ENCODE data around the gene LONP1. TPM values are rescaled to one million over a fixed set of nuclear protein-coding genes. Genes with fewer than 3 reads are reported as not detected.

Gene LONP1
- total and polyA plus RNA-seq, 2 of the 8 experiments (the other 6 are each of a cell fraction or from before 2014, with no cell fraction given), result 98.1 to 117 TPM

DNA sequence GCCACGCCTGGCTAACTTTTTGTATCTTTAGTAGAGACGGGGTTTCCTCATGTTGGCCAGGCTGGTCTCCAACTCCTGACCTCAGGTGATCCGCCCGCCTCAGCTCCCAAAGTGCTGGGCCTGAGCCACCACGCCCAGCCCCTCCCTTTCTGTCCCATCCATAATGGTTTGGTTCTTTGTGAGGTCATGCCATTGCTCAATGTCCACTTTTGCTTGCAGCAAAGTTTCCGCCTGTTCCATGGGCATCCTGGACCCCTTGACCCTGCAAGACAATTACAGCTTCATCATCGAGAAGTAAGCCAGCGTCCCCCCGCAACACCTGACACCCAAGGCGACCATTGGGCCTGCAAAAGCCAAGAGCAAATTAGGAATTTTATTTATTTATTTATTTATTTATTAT lies 48.0 kb upstream of the LONP1 start:
- WGBS, 2 experiments (ENCODE audit: extremely low coverage in 1 of 2, insufficient coverage in 1 of 2, insufficient read length in 1 of 2, insufficient replicate concordance in 2 of 2, low coverage in 1 of 2, low lambda C conversion rate in 2 of 2, missing lambda C conversion rate in 1 of 2), result 93% methylated on average over 10 of the region's 10 CpGs; no CpG with 5 or more reads in 1 of the 2 experiments
- ChIA-PET CTCF (ENCODE audit: partially characterized antibody) (interaction anchor here (1.7 kb wide), 1 partner anchor 36 kb away, joined by 4 read pairs; no protein-coding TSS in a partner anchor), POLR2A (ENCODE audit: partially characterized antibody) (interaction anchor here (0.9 to 1.4 kb wide), 3 partner anchors 12 to 49 kb away, joined by 3 to 5 read pairs (median 4); partner anchors contain the start of gene CATSPERD)
- Histone ChIP-seq H3K27me3 (replicated peaks in 1 of 4; ENCODE audit: control insufficient read depth in 3 of 4, extremely low read depth in 1 of 4, insufficient read depth in 3 of 4, low read length in 3 of 4) (no peaks in the 10 kb centered on the region), H3K4me3 (ENCODE audit: extremely low read depth in 1 of 4, insufficient read depth in 2 of 4, low read depth in 3 of 4, low read length in 4 of 4) (no peak overlapping the region), H4K91ac (replicated peaks; ENCODE audit: insufficient read length, low read length) (no peak overlapping the region), H3K27ac (ENCODE audit: low read depth, low read length) (no peak overlapping the region), H2AK5ac (ENCODE audit: low read depth, low read length) (no peak overlapping the region), H3K79me1 (ENCODE audit: low read depth, low read length) (no peaks in the 10 kb centered on the region), H2BK120ac (replicated peaks; ENCODE audit: low read depth, low read length) (no peak overlapping the region), H2BK5ac (ENCODE audit: low read depth, low read length) (no peak overlapping the region), H3K56ac (replicated peaks; ENCODE audit: insufficient read length, low read depth, low read length) (no peak overlapping the region), H3K23ac (ENCODE audit: insufficient read length) (no peak overlapping the region), H3K18ac (ENCODE audit: extremely low read depth, low read length) (no peak overlapping the region), H2BK20ac (ENCODE audit: low read length) (no peak overlapping the region), H3K4me2 (ENCODE audit: insufficient read depth in 1 of 2, low read depth in 2 of 2, low read length in 2 of 2) (no peak overlapping the region), H3K79me2 (ENCODE audit: control insufficient read depth in 1 of 2, insufficient read depth in 2 of 2, low read length in 2 of 2) (no peaks in the 10 kb centered on the region), H3K23me2 (ENCODE audit: low read depth, low read length) (peaks cover 1% of the 10 kb centered on the region; the same call in 1 of the 2 replicates), H3K4me1 (replicated peaks in 1 of 4; ENCODE audit: control insufficient read depth in 3 of 4, insufficient read depth in 4 of 4, low read length in 3 of 4) (no peaks in the 10 kb centered on the region), H2BK12ac (ENCODE audit: low read depth, low read length) (no peak overlapping the region), H2BK15ac (ENCODE audit: low read length) (no peak overlapping the region), H3K9ac (replicated peaks in 1 of 4; ENCODE audit: extremely low read depth in 1 of 4, low read depth in 3 of 4, low read length in 3 of 4) (no peak overlapping the region), H3K4ac (replicated peaks; ENCODE audit: insufficient read length, low read depth, low read length) (no peak overlapping the region), H2AFZ (ENCODE audit: low read length) (no peak overlapping the region), H4K8ac (ENCODE audit: extremely low read depth, insufficient read depth, low read length) (no peak overlapping the region), H3K14ac (ENCODE audit: insufficient read length) (no peak overlapping the region), H4K20me1 (replicated peaks in 1 of 2; ENCODE audit: control insufficient read depth in 1 of 2, insufficient read depth in 2 of 2, low read length in 2 of 2) (peaks cover 0 to under 1% of the 10 kb centered on the region in 2 experiments), H3K9me3 (ENCODE audit: insufficient read depth in 2 of 2, low read depth in 1 of 2, low read length in 1 of 2) (no peaks in the 10 kb centered on the region; a peak in 1 of 4 replicates), H4K5ac (ENCODE audit: insufficient read length, low read depth, low read length) (no peak overlapping the region), H3K36me3 (ENCODE audit: control insufficient read depth in 2 of 4, insufficient read depth in 4 of 4, low read length in 3 of 4) (no peaks in the 10 kb centered on the region)
- FAIRE-seq, result no peak
- no peak for DNase-seq (ENCODE audit: low read depth in 1 of 2, low spot score in 2 of 2)
- TF ChIP-seq BCL11A (IDR thresholded peaks at IDR 0.05; ENCODE audit: low read depth in 2 of 2, low read length in 2 of 2), result no peak

Data from H1 (cell line).